ENCODE measurements around the gene LMO7.

Gene LMO7

DNA sequence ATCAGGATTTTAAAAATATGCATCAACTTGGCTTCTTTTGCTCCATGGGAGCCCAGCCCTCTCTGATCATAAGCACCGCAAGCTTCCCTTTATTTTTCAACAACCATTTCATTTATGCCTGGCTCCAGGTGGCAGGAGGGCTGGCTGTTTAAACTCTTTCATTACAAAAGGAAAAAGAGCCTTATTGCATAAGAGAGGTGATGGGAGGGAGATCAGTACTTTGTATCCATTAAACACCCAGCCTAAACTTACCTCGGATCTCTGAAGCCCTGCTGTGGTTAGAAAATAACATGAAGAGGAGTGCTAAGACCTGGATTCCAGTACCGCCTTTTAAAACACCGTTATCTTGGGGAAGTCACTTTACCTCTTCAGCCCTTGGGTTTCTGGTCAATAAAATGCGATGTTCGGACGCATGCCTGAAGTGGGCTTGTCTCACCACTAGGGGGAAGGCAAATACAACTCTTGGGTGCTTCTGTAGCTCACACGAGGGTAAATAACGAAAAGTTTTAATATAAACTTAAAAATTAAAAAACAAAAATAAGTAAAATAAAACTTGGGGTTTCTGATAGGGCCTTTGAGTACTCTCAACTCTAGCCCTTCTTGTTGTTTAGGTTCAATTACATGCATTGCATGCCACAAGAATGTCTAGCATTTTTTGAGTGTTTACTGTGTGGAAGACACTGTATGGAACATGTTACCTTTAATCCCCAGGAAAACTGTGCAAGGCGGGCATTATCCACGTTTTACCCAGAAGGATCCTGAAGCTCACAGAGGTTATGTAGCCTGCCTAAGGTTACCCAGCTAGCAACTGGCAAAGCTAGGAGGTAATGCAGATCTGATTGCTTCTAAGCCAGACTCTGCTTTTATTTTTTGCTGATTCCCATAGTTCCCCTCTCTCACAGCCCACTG lies 240.3 kb downstream of the LMO7 start:
- in situ Hi-C loops (cut with MboI; ENCODE audit: low sequenced_read_pairs), result no loop called here

DNA sequence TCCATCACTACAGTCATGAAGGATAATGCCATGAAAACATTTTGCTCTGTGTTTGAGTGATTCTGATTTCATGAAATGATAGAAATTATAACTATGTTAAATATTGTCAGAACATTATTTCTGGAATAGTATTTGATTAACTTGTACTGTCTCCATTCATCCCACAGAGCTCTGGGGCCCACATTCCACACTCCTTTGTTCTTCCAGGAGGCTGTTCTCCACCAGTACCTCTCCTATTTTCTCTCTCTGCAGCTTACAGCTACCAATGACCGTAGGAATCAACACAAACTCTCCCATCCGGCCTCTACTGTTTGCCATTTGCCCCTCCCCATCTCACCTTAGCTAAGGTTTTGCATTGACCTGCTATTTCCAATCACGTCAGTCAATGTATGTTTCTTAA lies 240.9 kb downstream of the LMO7 start:
- in situ Hi-C loops (cut with MboI; ENCODE audit: low sequenced_read_pairs), result no loop called here

DNA sequence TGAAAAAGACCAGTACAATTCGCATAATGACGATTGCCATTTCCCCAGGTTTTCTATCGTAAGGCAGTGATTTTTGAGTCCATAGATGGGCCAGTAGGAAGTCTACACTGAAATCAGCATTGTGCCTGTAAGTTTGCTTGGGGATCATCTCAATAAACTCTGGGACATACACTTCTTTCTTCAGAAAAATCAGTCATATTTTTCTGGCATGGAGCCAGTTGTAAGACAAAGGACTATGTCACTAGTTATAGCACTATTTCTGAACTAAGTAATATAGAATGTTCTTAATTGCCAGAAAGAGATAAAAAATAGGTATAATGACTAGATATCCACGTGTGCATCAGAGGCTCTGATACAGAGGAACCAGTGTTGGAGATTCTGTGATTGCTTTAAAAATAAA lies 243.5 kb downstream of the LMO7 start:
- in situ Hi-C loops (cut with MboI; ENCODE audit: low sequenced_read_pairs), result no loop called here

DNA sequence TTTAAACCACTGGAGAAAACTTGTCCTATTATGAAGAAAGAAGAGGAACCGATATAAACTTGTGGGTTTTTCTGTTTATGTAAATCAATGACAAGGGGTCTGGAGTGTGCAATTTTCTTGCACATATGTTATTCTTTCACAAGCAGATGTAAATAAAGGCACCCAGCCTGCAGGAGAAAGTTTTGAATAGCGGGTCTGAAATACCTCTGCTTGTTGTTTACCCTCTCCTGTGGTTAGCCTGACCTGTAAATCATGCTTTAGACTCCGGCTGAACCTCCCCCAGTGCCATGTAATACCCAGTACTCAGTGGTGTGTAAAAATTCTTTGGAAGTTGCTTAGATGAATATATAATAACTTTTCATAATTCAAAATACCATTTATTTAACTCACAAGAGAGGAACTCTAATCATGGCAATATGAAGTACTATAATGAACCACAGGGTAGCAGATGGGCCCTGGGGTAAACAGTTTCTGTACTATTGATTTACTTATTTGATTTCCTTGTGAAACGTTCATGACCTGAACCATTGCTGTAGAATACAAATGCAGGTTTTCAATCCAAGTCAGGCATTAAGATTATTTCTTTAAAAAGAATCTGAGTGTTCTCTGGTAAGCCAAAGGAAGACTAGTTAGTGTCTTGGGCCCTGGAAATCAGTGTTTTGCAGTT lies 245.1 kb downstream of the LMO7 start:
- in situ Hi-C loops (cut with MboI; ENCODE audit: low sequenced_read_pairs), result no loop called here

DNA sequence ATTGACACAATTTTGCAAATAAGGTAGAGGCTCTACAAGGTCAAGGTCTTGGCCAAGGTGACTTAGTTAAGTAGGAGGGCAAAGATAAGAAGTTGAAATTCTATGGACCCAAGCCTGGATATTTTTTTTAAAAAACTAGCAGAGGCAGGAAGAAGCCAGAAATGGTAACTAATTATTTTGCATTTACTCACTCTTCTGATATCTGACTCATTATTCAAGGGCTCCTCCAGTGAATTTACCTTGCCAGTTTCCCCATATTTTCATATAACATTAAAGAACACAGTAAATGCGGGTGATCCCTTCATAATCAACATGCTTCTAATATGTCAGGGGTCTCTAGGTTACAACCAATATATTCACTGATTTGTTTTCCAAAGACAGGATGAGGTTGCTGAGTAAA lies 246.1 kb downstream of the LMO7 start:
- in situ Hi-C loops (cut with MboI; ENCODE audit: low sequenced_read_pairs), result no loop called here

DNA sequence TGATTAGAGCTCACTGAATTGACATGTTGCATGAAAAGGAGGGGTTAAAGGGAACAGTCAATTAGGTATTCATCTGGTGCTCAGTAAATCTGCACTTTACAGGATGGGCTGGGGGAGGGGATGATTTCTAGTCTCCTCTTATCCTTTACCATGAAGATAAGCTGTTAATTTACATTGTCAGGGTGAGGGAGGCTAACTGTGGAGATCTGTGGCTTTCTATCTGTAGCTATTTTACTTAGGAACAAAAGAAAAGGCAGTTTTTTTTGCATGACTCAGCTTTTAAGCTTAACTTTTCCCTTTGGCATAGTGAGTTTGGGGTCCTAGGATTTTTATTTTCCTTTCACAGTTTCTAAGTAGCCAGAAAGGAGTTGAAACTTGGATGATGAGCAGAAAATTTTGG lies 253.3 kb downstream of the LMO7 start:
- in situ Hi-C loops (cut with MboI; ENCODE audit: low sequenced_read_pairs), result no loop called here

DNA sequence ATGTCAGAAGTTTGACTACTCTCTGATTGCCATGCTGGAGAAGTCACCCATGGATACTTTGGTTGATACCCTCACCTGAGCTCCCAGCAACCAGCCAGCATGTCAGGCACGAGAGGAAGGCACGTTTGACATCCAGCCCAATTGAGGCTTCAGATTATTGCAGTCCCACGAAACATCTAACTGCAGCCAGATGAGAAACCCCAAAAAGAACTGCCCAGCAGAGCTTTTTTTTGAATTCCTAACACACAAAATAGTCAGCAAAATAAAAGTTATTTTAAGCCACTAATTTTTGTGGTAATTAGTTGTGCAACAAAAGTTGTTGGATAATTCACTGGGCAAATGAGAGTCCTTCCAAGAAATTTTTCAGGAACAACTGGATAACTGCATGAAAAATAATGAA lies 259.0 kb downstream of the LMO7 start:
- in situ Hi-C loops (cut with MboI; ENCODE audit: low sequenced_read_pairs), result no loop called here

DNA sequence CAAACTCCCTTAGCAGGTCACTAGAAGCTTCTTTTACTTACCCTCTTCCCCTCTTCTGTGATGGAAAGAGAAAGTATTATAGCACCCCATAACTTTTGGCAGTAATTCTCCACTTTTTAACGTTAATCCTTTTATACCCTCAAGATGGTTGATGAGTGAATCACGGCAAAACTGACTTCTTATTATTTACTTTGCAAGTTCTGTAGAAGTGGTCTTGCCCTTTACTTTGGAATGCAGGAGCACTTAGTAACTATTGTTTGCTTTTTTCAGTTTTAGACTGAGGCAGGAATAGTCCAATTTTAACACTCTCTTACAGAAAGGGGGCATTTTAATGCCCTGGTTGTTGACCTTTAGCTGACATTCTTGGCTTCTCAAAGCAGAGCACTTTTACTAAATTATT lies 260.1 kb downstream of the LMO7 start:
- in situ Hi-C loops (cut with MboI; ENCODE audit: low sequenced_read_pairs), result no loop called here

DNA sequence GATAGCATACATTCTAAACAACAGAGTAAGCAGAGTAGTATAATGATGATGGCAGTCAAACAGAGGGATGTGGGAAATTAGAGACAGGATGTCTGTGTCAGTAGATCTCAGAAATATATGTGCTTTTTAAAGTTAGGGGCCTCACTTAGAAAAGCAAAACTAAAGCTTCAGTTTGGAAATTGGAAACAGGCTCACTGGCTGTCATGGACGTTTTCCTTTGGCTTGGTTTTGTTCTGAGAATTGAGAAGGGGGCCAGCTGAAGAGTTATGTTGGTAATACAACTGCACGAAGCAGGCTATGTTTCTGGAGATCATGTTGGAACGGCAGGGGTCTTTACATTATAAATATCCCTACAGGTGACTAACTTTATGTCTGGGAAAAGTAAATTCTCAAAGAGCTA lies 261.3 kb downstream of the LMO7 start:
- in situ Hi-C loops (cut with MboI; ENCODE audit: low sequenced_read_pairs), result no loop called here

DNA sequence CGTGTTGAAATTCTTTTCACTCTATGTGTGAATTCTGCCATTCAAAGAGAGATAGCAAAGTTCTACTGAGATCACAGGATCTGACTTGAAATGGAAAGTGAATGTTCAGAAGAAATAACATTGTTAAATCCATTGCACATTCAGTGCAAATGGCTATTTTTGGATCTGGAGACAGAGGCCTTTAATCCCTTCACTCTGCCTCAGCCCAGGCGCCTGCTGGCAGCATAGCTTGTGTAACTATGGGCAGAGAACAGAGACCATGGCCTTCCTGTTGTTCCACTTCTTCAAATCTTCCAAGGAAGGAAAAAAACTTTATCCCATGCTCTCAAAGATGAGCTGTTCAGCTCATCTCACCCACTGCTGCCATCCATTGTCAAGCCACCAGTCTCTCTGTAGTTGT lies 265.4 kb downstream of the LMO7 start:
- in situ Hi-C loops (cut with MboI; ENCODE audit: low sequenced_read_pairs), result no loop called here

DNA sequence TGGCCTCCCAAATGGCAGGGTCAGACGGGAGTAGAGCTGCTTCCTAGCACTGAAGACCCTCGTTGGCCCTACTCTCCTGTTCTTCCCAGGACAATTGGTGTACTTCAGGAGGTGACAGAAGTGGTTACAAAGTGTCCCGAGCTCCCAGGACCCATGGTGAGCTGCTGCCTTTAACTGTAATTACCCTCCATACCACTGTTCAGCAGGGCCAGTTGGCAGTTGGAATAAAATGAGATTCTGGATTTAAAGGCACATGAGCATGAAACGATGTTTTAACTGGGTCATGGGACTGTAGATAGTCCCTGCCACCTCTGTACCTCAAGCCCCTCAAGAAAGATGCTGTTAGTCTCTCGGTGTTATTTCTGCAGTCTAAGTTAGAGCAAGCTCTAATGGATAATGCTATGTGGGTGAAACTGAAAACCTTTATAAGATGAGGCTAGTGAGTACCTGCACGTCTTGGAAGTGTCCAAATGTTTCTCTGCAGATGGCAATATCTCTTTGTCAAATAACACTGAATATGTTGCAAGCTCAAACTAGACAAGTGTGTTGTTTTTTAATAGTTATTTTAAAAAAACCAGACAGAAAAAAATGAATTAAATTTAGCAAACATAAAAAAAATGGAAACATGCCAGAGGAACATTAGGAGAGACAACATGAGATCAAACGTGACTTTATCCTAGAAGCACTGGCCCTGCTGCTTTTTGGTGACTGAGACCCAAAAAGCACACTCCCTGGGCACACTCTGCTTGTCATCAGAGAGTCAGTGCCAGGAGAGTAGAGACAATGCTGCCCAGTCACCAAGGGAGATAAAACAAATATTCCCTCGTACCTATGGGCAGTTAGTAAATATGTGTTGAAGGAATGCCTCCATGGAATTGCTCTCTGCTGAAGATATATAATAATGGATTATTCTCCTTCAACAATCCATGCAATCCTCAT lies 266.3 kb downstream of the LMO7 start:
- in situ Hi-C loops (cut with MboI; ENCODE audit: low sequenced_read_pairs), result no loop called here

DNA sequence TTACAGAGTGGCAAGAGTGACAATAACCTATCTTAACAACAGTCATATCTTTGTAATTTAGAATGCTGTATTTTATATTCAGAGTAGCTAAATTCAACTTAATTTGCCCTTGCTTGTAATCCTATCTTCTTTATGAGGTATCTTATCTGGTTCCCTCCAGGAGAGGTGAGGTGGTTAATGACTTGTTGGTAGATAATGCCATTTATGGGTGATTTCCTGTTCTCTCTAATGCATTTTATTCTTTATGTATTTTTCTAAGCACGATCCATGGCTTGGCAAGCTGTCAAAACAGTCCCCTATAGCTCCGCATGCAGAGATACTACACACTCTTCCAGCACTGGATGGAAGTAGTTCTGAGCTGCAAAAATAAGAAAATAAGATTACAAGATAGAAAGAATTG lies 267.9 kb downstream of the LMO7 start:
- in situ Hi-C loops (cut with MboI; ENCODE audit: low sequenced_read_pairs), result no loop called here

DNA sequence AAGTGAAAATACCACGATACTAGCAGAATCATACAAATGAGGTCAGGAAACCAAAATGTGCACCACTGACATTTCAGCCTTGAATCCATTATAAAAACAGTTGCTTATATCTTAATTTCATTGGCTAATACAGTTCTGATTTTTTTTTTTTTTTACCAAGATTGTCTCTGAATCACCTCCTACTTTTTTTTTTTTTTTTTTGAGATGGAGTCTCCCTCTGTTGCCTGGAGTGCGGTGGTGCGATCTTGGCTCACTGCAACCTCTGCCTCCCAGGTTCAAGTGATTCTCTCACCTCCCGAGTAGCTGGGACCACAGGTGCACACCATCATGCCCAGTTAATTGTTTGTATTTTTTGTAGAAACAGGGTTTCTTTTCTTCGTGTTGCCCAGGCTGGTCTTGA lies 270.2 kb downstream of the LMO7 start:
- in situ Hi-C loops (cut with MboI; ENCODE audit: low sequenced_read_pairs), result no loop called here

DNA sequence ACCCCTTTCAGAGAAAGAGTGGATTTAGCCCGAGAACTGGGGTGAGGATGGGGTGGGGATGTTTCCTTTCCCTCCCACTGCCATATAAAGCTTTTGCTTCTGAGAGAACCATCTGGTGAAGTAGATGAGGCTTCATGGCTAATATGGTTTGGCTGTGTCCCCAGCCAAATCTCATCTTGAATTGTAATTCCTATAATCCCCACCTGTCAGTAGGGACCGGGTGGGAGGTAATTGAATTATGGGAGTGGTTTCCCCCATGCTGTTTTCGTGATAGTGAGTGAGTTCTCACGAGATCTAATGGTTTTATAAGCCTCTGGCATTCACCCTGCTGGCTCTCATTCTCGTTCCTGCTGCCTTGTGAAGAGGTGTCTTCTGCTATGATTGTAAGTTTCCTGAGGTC lies 270.9 kb downstream of the LMO7 start:
- in situ Hi-C loops (cut with MboI; ENCODE audit: low sequenced_read_pairs), result no loop called here

DNA sequence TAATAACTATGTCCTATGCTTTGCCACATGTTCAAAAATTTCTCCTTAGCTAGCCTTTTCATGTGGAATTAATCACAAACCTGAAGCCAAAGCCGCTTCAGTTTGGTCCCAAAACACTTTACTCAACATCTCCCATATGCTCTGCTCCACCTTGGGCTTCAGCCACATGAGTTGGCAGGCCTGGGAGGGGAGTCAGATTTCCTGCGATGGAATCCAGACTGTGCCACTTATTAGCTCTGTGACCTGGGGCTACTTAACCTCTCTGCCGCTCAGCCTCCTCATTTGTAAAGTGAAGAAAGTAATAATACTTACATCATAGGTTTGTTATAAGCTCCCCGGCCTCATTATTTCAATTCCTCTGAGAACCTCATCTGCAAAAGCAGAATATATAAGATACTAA lies 272.0 kb downstream of the LMO7 start:
- in situ Hi-C loops (cut with MboI; ENCODE audit: low sequenced_read_pairs), result no loop called here
